GM06990 (cell line): ENCODE data around the gene CTRB1.

Experiments used
- DNase-seq: peaks from one replicate; pipeline ENCODE4 v3.0.0-alpha.2; 2011; ENCODE audit not compliant: insufficient read length; ENCODE audit errors: extremely low read depth
- H3K27me3 ChIP-seq: replicated peaks from 2 replicates; pipeline ENCODE4 v1.6.0; 2011; ENCODE audit warnings: low read length; ENCODE audit not compliant: control insufficient read depth, insufficient read depth
- H3K36me3 ChIP-seq: 2 replicates; pipeline ENCODE4 v1.5.1; 2011; ENCODE audit warnings: low read length; ENCODE audit not compliant: control insufficient read depth, insufficient read depth
- H3K4me3 ChIP-seq: replicated peaks from 2 replicates; pipeline ENCODE4 v1.5.1; 2011; ENCODE audit warnings: low read depth, mild to moderate bottlenecking, control low read depth, low read length
- CTCF ChIP-seq: IDR thresholded peaks from 2 replicates; pipeline ENCODE4 v1.5.1; 2011; ENCODE audit warnings: low read length, control low read depth, mild to moderate bottlenecking, inconsistent platforms; ENCODE audit not compliant: insufficient read depth, poor library complexity, severe bottlenecking

CTRB1 gene

GRCh38 chr16:75246504-75247205 lies 27.9 kb downstream of the CTRB1 start:
- Histone ChIP-seq H3K4me3 (no peak overlapping the region), H3K36me3 (peaks cover 3% of the 10 kb centered on the region), H3K27me3 (no peaks in the 10 kb centered on the region)
- DNase-seq: no peak
- TF ChIP-seq CTCF: no peak

GRCh38 chr16:75247249-75247648 lies 28.5 kb downstream of the CTRB1 start:
- DNase-seq: no peak
- TF ChIP-seq CTCF: no peak
- Histone ChIP-seq H3K36me3 (peaks cover 1% of the 10 kb centered on the region), H3K4me3 (no peak overlapping the region), H3K27me3 (no peaks in the 10 kb centered on the region)

GRCh38 chr16:75248142-75248535 lies 29.4 kb downstream of the CTRB1 start:
- TF ChIP-seq CTCF: no peak
- Histone ChIP-seq H3K4me3 (no peak overlapping the region), H3K27me3 (no peaks in the 10 kb centered on the region), H3K36me3 (no peaks in the 10 kb centered on the region; the same call in none of the 2 replicates)
- DNase-seq: no peak

- no peak for TF ChIP-seq CTCF
- DNase-seq: no peak
- no peaks in the 10 kb centered on the region for H3K27me3 ChIP-seq
- H3K36me3 ChIP-seq: no peaks in the 10 kb centered on the region; the same call in none of the 2 replicates
- H3K4me3 ChIP-seq: no peak overlapping the region
Observed at GRCh38 chr16:75248536-75249380, 30.0 kb downstream of the CTRB1 start.

GRCh38 chr16:75249441-75249840 lies 30.7 kb downstream of the CTRB1 start:
- Histone ChIP-seq H3K36me3 (no peaks in the 10 kb centered on the region; the same call in none of the 2 replicates), H3K27me3 (no peaks in the 10 kb centered on the region), H3K4me3 (no peak overlapping the region; the same call in 1 of the 2 replicates)
- TF ChIP-seq CTCF: no peak
- DNase-seq: no peak
